Erythroblast (primary cell): Measurements from ENCODE around the gene NKRF.

Source experiments
- GATA1 ChIP-seq: IDR thresholded peaks from 2 replicates; pipeline ENCODE4 v1.6.1; 2011; ENCODE audit warnings: low read depth, mild to moderate bottlenecking, control low read depth, low read length, moderate library complexity
- POLR2A ChIP-seq: IDR thresholded peaks from 2 replicates; pipeline ENCODE4 v1.6.1; 2011; ENCODE audit warnings: mild to moderate bottlenecking, low read length

GRCh38 chrX:119541188-119541587 is 65.0 kb downstream of the NKRF start:
- no peak for TF ChIP-seq POLR2A
- no peak for TF ChIP-seq GATA1
